ENCODE data around the gene SMAP2.
"Not testable (repeated sequence)": the region's sequence is repeated elsewhere in the genome, so short reads cannot be mapped to it uniquely, and the experiment has no call there.

SMAP2 gene

GRCh38 chr1:40373323-40374283 lies at the start of gene SMAP2:
TSS of gene SMAP2 (plus strand) at chr1:40373727. CDS start at chr1:40374121, 394 bp downstream.
- DNase-seq (ENCODE audit: low read depth in 2 of 2), result peak; percentile 87 to 92

- DNase-seq (ENCODE audit: low read depth in 2 of 2), result not testable (repeated sequence)
Observed at GRCh38 chr1:40331403-40331802, 42.1 kb upstream of the SMAP2 start.

GRCh38 chr1:40332695-40333094 lies 40.8 kb upstream of the SMAP2 start:
- DNase-seq (ENCODE audit: low read depth in 2 of 2), result no peak

DNA sequence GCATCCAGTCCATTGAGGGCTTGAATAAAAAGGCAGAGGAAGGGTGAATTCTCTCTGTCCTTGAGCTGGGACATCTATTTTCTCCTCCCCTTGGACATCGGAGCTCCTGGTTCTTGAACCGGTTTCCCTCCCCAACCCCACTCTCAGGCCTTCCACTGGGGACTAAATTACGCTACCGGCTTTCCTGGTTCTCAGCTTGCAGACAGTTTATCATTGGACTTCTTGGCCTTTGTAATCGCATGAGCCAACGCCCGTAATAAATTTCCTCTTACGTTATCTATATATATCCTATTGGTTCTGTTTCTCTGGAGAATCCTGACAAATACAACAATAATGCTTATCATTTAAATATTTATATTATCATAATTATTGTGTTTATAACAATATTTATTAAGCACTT lies 36.1 kb upstream of the SMAP2 start:
- DNase-seq (ENCODE audit: low read depth in 2 of 2), result no peak

GRCh38 chr1:40338745-40339419 lies 34.6 kb upstream of the SMAP2 start:
- DNase-seq (ENCODE audit: low read depth in 2 of 2), result peak; percentile 39 to 47

GRCh38 chr1:40339420-40340323 lies 33.9 kb upstream of the SMAP2 start:
- DNase-seq (ENCODE audit: low read depth in 2 of 2), result no peak

- no peak for DNase-seq (ENCODE audit: low read depth in 2 of 2)
Observed at GRCh38 chr1:40341491-40342380, 31.8 kb upstream of the SMAP2 start.

GRCh38 chr1:40342381-40342717 lies 31.2 kb upstream of the SMAP2 start:
- DNase-seq (ENCODE audit: low read depth in 2 of 2), result not testable (repeated sequence)

GRCh38 chr1:40344597-40344996 lies 28.9 kb upstream of the SMAP2 start:
- peak; percentile 11 to 14 for DNase-seq (ENCODE audit: low read depth in 2 of 2)

DNA sequence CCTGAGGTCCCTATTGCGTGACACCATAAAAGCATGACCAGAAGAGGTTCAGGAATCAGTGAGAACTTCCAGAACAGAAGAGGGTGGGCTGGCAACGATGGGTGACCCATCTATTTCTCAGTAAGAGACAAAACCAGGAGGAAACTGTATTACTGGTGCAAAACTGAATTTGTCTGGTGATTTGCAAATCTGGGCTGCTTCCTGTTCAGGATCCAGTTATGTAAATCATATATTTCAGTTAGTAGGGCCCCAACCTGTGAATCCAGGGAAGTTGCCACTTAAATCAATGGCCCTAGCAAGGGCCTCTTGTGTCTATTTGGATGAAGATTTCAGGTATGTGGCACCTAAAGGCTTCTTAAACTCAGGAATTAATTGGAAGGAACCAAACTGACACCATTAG lies 23.1 kb upstream of the SMAP2 start:
- DNase-seq (ENCODE audit: low read depth in 2 of 2), result no peak

DNA sequence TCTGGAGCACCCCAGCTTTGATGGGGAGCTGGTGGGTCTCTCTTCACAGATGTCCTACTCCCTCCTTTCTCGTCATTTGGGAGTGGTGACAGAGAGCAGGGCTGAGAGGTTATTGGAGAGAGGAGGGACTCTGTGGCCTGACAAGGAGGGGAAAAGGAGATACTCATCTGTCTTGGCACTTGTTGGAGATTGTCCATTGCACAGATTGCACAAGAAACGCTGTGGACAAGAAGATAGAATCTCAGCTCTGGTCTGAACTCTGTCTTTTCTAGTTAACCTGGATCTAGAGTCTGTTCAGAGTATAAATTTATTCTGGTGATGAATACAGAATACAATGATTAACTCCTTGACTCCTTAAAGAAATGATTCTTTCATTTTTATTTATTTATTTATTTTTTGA lies 22.4 kb upstream of the SMAP2 start:
- DNase-seq (ENCODE audit: low read depth in 2 of 2), result no peak

- no peak for DNase-seq (ENCODE audit: low read depth in 2 of 2)
Observed at GRCh38 chr1:40352126-40352525, 21.4 kb upstream of the SMAP2 start.

DNA sequence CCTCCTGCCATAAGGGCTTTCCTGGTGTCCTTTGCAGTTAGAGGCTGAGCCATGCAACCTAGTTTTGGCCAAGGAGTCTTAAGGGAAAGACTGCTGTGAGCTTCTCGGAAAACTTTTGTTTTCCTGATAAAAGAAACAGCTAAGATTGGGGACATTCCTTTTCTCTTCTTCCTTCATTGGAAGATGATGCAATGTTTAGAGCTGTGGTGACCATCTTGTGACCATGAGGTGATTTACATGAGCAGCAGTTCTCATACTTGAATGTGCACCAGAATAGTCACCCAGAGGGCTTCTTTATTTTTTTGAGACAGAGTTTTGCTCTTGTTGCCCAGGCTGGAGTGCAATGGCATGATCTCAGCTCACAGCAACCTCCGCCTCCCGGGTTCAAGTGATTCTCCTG lies 20.4 kb upstream of the SMAP2 start:
- DNase-seq (ENCODE audit: low read depth in 2 of 2), result no peak

DNA sequence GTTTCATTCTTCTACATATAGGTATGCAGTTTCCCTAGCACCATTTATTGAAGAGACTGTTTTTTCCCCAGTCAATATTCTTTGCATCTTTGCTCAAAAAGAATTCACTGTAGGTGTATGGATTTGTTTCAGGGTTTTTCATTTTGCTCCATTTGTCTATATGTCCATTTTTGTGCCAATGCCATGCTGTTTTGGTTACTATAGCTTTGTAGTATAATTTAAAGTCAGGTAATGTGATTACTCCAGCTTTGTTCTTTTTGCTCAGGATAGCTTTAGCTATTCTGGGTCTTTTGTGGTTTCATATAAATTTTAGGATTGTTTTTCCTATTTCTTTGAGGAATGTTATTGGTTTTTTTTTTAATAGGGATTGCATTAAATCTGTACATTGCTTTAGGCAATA lies 15.9 kb upstream of the SMAP2 start:
- DNase-seq (ENCODE audit: low read depth in 2 of 2), result no peak

DNA sequence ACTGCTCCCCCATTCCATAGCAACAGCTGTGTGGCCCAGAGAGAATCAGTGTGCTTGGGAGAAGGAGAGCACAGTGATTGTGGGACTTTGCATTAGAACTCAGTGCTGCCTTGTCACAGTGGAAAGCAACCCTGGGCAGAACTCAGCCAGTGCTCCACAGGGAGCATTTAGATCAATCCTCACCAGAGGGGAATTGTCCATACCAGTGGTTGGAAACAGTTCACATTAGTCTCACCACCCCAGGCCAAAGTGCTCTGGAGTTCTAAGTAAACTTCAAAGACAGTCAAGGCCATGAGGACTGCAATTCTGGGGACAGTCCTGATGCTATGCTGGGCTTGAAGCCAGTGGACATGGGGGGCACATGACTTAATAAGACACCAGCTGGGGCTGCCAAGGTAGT lies 12.9 kb upstream of the SMAP2 start:
- DNase-seq (ENCODE audit: low read depth in 2 of 2), result no peak

- no peak for DNase-seq (ENCODE audit: low read depth in 2 of 2)
Observed at GRCh38 chr1:40361201-40361600, 12.3 kb upstream of the SMAP2 start.

DNA sequence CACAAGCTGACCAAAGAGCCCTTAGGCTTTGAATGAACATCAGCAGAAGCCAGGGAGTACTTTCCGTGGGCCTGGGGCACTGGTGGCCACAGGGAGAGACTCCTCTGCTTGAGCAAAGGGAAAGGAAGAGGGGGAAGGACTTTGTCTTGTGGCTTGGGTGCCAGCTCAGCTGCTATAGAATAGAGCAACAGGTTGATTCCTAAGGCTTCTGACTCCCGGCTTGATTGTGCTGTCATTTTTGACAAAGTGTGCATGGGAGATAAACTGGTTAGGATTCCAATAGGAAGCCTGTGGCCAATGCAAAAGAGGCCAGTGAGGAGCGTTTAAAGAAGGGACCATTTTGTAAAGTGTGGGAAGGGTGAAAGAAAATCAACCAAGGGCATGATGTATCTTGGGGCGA lies 11.9 kb upstream of the SMAP2 start:
- no peak for DNase-seq (ENCODE audit: low read depth in 2 of 2)

- DNase-seq (ENCODE audit: low read depth in 2 of 2), result no peak
Observed at GRCh38 chr1:40362199-40362598, 11.3 kb upstream of the SMAP2 start.

DNA sequence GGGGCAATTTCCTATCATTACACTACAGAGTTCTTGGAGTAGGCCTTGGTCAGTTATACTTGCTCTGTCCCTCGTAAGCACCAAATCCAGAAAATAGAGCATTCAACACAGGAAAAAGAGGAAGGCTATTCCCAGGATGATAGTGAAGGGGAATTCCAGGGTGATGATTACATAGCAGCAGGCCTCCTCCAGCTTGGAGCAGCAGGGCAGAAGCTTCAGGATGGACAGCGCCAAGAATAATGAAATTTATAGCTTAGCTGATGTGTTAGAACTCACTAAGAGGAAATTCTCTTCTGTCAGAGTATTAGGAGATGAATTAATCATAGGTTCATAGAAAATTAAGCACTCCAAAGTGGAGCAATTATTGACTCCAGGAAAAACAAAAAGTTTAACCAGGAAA lies 10.8 kb upstream of the SMAP2 start:
- no peak for DNase-seq (ENCODE audit: low read depth in 2 of 2)

DNA sequence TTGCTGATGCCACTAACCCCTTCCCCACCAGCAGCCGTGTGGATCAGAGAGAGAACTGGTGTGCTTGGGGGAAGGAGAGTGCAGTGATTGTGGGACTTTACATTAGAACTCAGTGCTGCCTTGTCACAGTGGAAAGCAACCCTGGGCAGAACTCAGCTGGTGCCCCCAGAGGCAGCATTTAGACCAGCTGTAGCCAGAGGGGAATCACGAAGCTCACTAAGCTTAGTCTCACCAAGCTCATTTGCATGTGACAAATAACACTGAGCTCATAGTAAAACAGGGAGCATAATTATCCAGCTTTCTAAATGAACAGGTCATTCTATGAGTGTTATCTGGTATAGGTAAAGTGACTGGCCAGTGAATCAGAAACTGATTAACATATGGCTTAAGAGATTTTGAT lies 9.8 kb upstream of the SMAP2 start:
- no peak for DNase-seq (ENCODE audit: low read depth in 2 of 2)

DNA sequence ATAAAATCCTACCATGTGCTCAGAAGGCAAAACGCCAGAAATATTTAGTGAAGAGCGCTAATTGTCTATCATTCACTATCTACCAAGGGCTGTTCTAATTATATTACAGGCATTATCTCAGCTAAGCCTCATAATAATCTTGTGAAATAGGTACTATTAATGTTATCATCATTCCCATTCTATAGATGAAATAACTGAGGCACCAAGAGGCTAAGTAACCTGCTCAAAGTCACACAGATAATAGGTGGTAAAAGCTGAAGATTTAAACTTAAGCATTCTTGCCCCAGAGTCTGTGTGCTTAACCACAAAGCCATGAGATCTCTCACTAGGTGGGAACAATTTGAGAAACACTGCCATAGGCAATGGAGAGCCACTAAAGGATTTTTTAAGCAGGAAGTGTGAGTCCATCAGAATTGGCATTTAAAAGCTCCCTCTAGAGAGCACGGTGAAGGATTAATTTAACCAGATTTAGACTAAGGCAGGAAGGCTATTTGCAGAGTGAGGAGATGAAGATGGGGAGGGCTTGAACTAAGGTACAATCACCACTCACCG lies 1.7 kb upstream of the SMAP2 start:
- no peak for DNase-seq (ENCODE audit: low read depth in 2 of 2)

Measured in fibroblast of skin of left quadriceps (primary cell).